NOMO-1 (cell line): Measurements from ENCODE around the gene RCCD1.
"Not testable (repeated sequence)": the region's sequence is repeated elsewhere in the genome, so short reads cannot be mapped to it uniquely, and the experiment has no call there.

Experiments used
- DNase-seq, 2 experiments: peaks; one replicate each; lab custom pipeline; 2025; ENCODE audit not compliant: unreplicated experiment in 2 of 2; lab: John Stamatoyannopoulos, UW

The RCCD1 gene

DNA sequence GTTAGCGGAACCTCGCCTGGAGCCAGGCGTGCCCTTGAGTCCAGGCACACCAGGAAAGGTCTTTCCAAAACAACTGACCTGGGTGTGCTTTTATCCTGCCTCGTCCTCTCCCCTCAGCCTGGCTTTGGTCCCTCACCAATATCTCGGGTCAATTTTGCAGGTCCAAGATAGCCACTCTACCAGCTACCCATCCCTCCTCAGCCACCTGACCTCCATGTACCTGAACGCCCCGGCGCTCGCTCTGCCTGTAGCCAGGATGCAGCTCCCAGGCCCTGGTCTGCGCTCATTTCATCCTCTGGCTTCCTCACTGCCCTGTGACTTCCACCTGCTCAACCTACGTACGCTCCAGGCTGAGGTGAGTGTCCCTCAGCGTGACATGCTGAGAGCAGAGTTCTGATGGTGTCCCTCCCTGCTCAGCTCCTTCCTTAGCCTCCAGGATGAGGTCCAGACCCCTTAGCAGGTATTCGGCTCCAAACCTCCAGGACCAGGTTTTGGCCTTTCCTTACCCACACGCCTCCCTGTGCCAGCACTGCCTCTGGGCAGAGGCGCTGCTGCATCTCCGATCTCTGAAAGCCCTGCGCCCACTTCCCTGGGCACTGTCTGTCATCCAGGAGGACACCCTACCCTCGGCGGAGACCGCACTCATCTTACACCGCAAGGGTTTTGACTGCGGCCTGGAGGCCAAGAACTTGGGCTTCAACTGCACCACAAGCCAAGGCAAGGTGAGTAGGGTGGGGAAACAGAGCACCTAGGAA is 36.5 kb upstream of the RCCD1 start:
- DNase-seq, result no peak

DNA sequence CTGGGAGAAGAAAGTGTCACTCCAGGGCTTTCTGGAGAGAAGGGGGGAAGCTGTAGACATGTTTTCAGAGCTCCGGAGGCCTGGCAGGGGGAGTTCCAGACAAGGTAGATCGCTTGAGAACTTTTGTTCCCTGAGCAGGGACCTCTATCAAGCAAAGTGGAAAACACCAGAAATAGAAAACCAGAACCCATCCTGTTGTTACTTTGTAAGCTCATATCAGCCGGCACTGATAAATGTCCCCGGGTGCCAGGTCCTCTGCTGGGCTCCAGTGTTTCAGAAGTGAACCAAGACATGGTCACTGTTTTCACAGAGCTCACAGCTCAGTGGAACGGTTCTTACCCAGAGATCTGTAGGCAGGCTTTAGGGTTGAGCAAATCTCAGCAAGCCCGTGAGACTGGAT is 35.8 kb upstream of the RCCD1 start:
- DNase-seq, result no peak

DNA sequence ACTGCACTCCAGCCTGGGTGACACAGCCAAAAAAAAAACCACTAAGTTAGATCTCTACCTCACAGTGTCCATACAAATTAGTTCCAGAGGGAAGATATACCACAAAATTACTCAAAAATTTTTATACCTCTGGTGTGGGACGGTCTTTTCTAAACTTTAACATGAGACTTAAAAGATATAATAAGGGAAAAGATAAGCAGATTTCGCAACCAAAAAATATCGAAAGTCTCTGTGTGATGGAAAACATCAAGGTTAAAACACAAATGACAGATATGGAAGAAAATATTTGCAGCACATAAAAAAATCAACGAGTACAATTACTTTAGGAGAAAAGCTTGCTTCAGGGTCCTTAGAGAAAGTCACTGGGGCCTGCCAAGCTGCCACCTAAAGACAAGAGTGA is 32.8 kb upstream of the RCCD1 start:
- no peak for DNase-seq

DNA sequence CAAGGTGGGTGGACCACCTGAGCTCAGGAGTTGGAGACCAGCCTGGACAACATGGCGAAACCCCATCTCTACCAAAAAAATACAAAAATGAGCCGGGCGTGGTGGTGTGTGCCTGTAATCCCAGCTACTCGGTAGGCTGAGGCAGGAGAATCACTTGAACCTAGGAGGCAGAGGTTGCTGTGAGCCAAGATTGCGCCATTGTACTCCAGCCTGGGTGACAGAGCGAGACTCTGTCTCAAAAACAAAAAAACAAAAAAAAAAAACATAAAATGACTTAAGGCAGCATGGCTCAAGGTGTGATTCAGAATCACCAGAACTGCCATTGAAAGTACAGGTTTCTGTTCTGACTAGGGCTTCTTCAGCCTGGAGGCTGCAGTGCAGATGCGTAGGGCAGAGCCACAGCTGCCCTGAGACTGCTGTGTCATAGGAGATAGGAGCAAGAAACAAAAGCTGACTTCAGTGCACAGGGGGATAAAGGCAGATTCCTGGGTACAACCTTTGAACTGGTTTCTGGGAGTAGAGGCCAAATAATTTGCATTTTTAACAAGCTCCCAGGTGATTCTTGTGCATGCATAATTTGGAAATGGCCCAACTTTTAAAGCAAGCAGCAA is 31.9 kb upstream of the RCCD1 start:
- DNase-seq, result not testable (repeated sequence)

DNA sequence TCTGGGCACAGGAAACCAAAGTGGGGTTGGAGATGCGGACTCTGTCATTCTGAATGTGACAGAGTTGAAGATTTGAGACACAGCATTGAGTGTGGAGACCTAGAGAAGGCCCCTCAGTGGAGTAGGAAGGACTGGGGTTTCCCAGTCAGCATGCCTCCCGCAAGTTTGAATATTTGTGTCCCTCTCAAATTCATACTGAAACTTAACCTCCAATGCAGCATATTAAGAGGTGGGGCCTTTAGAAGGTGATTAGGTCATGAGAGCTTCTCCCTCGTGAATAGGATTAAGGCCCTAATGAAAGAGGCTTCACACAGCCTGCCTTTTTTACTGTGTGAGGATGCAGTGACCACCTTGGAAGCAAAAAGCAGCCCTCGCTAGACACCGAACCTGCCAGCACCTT is 30.3 kb upstream of the RCCD1 start:
- DNase-seq, result no peak

DNA sequence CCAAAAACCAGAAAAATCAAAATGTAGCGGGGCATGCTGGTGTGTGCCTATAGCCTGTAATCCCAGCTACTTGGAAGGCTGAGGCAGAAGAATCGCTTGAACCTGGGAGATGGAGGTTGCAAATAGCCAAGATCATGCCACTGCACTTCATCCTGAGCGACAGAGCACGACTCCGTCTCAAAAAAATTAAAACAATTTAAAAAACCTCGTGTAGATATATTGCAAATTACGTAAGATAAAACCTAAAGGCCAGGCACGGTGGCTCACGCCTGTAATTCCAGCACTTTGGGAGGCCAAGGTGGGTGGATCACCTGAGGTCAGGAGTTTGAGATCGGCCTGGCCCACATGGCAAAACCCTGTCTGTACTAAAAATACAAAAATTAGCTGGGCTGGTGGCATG is 27.9 kb upstream of the RCCD1 start:
- DNase-seq, result not testable (repeated sequence)

DNA sequence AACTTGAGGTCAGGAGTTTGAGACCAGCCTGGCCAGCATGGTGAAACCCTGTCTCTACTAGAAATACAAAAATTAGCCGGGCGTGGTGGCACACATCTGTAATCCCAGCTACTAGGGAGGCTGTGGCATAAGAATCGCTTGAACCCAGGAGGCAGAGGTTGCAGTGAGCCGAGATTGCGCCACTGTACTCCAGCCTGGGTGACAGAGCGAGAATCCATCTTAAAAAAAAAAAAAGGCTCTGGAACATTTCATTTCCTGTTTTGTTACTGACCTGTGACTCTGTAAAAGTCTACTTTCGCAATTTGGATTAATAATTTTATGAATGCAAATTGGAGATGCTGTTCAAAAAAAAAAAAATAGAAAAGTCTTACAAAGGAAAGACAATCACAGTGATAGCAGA is 26.6 kb upstream of the RCCD1 start:
- peak in 1 of 2 experiments; percentile 52 for DNase-seq

DNA sequence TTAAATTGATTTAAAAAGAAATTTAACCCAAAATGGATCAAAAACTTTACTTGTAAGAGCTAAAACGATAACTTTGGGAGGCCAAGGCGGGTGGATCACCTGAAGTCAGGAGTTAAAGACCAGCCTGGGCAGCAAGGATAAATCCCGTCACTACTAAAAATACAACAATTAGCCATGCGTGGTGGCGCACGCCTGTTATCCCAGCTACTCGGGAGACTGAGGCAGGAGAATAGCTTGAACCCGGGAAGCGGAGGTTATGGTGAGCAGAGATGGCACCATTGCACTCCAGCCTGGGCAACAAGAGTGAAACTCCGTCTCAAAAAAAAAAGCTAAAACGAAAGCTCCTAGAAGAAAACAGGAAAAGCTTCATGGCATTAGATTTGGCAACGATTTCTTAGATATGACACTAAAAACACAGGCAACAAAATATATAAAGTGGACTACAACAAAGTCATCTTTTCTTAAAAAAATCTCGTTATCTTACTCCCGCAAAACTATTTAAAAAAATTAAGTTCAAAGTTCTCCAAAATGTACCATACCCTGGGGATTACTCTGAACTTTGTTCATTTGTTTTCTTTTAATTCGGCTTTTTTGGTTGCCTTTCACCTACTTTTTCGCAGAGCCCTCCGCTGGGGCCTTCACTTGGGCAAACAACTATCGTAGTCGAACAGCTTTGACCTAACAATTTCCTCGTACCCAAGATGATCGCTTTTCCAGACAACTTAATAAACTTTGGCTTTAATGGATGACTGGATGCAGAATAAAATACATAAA is 25.3 kb upstream of the RCCD1 start:
- peak in 1 of 2 experiments; percentile 81 for DNase-seq

DNA sequence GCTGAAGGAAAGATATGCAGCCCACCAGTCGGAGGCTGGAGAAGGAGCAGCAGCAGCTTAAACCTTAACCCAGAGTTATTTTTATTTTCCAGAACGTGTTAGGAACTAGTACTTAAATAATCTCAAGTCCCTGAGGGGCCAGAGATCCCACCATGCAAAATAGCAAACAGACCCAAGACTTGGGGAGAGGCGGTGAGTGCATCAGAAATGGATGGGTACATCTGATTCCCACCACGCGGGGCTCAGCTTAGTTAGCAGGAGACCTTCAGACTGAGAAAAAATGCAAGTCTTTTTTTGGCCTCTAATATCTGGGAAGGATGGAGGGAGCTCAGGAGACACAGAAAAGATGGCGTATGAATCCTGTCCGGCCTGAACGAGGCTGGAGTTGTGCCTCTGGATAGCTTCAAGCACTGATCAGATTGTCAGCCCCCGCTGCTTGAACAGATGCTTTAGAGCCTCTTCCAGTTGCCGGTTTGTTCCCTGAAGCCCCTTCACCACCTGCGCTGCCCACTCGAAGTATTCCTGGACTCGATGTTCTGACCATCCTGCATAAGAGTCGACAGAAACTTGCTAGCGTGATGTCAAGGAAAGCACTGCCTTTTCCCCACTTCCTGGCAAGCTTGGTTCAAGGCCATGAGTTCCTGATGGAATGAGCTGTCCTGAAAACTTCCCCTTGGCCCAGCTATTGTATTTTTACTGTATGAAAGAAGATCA is 23.7 kb upstream of the RCCD1 start:
- DNase-seq, result no peak

DNA sequence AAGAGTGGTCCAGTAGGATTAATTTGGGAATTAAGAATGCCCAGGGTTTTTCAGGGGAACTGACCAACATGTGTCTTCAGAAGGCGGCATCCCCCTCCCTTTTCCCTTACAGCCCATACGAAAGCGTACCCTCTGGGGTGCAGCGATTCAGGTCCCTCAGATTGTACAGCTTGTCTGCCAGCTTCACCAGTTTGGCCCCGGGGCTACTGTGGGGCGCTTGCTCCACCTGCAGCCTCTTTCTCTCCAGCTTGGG is 23.2 kb upstream of the RCCD1 start:
- DNase-seq, result no peak

DNA sequence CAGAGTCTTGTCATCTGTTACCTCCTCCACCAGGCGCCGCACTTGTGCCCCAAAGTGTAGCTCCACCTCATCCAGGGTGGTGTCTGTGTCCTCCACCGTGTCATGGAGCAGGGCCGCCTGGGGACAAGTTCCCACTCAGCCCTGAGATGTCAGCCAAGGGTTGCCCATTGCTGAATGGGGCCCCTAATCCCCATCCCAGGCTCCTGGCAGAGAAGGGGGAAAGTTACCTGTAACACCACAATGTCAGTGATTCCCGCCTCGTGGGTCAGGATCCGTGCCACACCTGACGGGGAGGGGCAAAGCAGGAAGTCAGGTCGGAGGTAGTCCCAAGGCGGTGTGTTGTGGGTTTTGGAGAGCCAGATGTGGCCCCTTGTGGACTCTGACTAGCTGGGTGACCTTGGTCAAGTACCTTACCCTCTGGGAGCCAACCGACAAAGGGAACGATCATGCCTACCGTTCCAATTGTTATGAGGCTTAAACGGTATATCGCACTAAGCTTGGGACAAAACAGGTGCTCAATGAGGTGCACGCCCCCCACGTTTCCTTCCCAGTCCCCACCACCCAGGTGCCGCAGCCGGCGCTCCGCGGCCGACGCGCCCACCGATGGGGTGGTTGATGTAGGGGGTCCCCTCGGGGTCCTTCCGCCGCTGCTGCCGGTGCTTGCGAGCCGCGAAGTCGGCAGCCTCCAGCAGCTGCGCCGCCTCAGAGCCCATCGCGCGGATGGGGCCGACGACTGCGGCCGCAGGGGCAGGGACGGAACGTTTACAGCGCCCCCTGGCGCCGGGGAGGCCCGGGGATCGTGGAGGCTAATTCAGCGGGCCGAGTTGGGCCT is 22.6 kb upstream of the RCCD1 start, which contains the start of gene HDDC3:
Gene HDDC3, minus strand, starts transcription at position 722 of the 832 bp plus-strand sequence. Its CDS starts 9 bp downstream, at position 713.
- DNase-seq, result peak; percentile 93

DNA sequence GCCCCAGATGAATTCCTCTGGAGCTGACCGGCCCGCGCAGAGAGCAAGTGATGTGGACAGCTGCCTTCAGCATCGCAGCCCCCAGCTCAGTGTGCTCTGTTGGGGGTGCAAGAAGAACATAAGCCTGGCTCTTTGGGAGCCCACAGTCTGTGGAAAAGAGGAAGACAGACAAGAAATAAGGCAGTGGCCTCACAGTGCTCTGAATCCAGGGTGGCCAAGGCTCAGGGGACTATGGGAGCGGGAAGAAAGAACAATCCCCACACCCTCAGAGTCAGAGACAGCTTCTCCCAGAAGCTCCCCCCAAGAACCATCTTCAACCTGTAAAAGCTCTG is 22.1 kb upstream of the RCCD1 start:
- no peak for DNase-seq

DNA sequence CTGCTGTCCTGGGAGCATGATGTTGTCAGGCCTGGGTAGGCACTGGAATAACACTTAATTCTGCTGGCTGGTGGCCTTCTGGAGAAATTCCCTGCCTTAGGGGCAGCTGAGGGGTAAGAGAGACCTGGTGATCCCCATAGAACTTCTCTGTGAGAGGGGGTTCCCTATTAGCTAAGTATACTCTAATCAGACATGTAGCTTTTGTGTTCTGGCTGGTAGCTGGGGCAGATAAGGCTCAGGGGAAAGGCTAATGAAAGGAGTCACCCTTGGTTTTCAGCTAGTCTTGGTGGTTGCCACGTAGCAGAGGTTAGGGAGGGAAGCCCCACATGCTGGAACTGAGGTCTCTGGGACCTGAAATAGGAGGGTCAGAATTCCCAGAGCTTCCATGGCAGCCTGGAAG is 21.4 kb upstream of the RCCD1 start:
- no peak for DNase-seq

DNA sequence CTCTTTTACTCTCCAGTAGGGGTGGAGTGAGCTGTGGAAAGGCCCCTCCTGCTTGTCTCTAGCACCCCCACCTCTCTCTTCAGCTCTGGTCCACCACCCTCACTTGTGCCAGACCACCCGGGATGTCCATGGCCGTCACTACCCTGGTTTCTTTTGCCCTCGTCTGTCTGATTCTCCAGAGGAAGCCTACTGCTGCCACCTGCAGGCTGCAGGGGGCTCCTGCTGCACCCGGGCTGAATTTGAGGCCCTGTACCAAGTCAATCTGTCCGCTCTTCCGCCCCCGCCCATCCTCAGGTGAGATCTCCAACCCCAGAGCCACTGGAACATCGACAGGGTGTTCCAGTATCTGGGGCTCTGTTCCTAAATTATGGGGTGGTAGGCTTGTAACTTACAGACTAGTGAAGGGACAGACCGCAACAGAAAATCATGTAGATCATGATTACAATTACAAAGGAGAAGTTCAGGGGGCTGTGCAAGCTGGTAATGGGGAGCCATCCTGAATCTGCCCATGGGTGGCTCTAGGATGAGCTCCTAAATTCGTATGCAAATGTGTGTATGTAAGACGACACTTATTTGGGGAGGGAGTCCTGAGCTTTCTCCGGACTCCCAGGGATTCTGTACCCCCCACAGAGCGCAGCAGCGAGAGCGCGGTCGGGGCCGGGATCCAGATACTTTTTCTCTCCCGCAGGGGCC is 20.3 kb upstream of the RCCD1 start:
- peak; percentile 62 to 74 for DNase-seq

DNA sequence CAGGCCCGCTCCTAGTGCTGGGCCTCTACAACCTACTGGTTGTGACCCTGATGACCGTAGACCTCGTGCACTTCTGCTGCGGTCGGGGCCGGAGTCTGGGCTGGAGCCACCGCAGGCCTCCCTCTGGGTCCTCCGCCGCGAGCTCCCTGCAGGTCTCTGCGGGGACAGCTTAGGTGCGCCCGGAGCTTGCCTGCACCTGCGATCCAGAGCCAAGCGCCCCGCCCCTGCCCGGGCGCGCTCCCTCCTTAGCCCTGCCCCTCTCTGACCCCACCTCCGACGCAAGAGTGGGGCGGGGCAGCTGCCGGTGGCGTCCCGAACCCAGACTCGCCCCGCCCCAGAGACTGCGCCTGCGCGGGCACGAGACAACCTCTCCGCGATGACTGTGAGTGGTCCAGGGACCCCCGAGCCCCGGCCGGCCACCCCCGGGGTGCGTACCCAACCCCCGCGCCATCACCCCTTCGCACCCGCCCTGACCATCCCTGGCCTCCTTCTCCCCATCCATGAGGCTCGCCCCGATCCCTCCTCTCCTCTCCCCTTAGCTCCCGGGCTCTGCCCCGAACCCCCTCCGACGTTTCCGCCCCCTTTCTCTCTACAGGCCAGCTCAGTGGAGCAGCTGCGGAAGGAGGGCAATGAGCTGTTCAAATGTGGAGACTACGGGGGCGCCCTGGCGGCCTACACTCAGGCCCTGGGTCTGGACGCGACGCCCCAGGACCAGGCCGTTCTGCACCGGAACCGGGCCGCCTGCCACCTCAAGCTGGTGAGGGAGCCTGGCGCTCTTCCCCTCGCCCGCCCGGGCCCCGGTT is 19.5 kb upstream of the RCCD1 start, which contains the start of gene UNC45A:
Gene UNC45A, plus strand, starts transcription at position 337 of the 803 bp plus-strand sequence. Its CDS starts 40 bp downstream, at position 377.
- DNase-seq, result peak; percentile 73 to 84

DNA sequence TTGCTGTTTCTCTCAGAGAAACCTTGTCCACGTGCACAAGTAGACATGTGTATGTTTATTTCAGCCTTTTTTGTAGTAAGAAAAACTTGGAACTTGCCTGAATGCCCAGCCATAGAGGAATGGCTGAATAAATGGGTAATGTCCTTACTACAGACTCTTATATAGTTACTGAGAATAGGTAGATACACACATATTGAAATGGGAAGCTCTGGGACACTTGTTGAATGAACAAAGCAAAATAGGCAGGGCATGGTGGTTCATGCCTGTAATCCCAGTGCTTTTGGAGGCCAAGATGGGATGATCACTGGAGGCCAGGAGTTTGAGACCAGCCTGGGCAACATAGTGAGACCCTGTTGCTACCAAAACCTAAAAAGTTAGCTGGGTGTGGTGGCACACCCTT is 17.9 kb upstream of the RCCD1 start:
- DNase-seq, result no peak

DNA sequence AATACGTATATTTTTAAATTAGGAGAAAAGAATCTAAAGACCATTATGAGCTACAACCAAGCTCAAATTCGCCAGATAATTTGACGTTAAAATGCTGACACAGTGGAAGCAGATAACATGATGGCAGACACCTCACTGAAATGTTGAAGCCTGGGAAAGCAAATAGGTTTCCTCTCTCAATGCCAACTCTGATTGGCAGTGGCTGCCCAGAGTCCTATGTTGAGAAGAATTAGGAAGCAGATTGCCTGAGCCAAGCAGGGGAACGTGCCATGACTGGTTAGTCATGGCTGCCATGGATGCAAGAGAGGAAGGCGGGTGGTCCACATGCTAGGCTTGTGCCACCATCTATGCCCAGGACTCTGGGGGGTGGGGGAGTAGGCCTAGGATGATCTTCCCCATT is 16.4 kb upstream of the RCCD1 start:
- DNase-seq, result no peak

DNA sequence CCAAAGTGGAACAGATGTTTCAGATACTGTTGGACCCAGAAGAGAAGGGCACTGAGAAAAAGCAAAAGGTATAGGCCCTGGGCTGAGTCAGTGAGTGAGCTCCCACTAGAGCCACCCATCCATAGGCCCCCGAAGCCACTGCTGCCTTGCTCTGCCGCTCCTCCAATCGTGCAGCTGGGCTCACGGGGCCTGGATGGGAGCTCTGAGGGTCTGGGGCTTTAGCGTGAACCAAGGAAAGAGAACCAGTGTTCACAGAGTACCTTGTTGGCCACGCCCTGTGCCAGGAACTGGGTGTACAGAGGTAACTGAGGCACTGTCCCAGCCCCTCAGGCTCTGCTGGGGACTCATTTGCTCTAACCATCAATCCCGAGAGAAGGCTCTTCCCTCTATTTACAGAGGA is 14.9 kb upstream of the RCCD1 start:
- no peak for DNase-seq

DNA sequence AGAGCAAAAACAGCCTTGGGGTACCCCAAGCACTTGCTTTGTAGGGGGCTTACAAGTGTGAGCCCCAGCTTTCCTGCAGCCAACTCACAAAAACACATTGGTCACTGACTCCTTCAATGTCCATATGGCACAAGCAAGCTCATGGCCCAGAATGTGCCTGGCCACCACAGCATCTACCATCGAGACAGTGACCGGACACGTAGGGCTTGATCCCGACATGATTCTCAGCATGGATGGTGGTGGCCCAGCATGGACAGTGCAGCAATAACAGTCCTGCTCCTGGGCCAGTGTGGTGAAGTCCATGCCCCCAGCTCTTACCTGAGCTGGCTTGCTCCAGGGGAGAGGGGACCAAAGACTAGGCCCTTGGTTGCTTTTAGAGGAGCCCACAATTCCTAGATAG is 13.6 kb upstream of the RCCD1 start:
- DNase-seq, result no peak
